SU-DHL-6 (cell line): Measurements from ENCODE around the gene HBG2.
"Not testable (repeated sequence)": the region's sequence is repeated elsewhere in the genome, so short reads cannot be mapped to it uniquely, and the experiment has no call there.

Experiments
- H2AFZ ChIP-seq: fragments of 200-600 bp; sonication (generic); 2 replicates; pipeline ENCODE4 v1.6.1; 2014; ENCODE audit warnings: low read depth, mild to moderate bottlenecking, moderate library complexity, mixed read lengths, antibody characterized with exemption, low read length; ENCODE audit not compliant: severe bottlenecking
- H3F3A ChIP-seq: fragments of 200-600 bp; shearing (Covaris generic); 2 replicates; pipeline ENCODE4 v1.6.0; 2016; ENCODE audit warnings: antibody characterized with exemption, mild to moderate bottlenecking; ENCODE audit not compliant: insufficient read depth
- H3K27ac ChIP-seq: fragments of 200-600 bp; sonication (generic); 2 replicates; pipeline ENCODE4 v1.5.1; 2016; ENCODE audit warnings: low read depth, mild to moderate bottlenecking, low read length, moderate library complexity, mixed read lengths
- H3K27me3 ChIP-seq: fragments of 200-600 bp; sonication (generic), shearing (Covaris generic); 2 replicates; pipeline ENCODE4 v1.6.0; 2014; ENCODE audit warnings: mild to moderate bottlenecking, low read length
- H3K36me3 ChIP-seq: fragments of 200-600 bp; sonication (generic); 2 replicates; pipeline ENCODE4 v1.6.1; 2014; ENCODE audit warnings: mild to moderate bottlenecking, low read length, mixed read lengths
- H3K4me2 ChIP-seq: fragments of 300-600, 200-600 bp; shearing (Covaris generic), sonication (generic); 2 replicates; pipeline ENCODE4 v1.6.0; 2014; ENCODE audit warnings: low read length, low read depth, mild to moderate bottlenecking; ENCODE audit not compliant: poor library complexity, severe bottlenecking
- H3K4me3 ChIP-seq: fragments of 200-600 bp; sonication (generic); 2 replicates; pipeline ENCODE4 v1.5.1; 2014; ENCODE audit warnings: antibody characterized with exemption, low read length, mild to moderate bottlenecking, mixed read lengths; ENCODE audit not compliant: insufficient read depth, poor library complexity, severe bottlenecking
- H3K79me2 ChIP-seq: fragments of 200-600 bp; sonication (generic); 2 replicates; pipeline ENCODE4 v1.6.1; 2014; ENCODE audit warnings: mild to moderate bottlenecking, low read length, moderate library complexity; ENCODE audit not compliant: insufficient read depth
- H3K9ac ChIP-seq: fragments of 200-600 bp; sonication (generic); 2 replicates; pipeline ENCODE4 v1.7.0; 2014; ENCODE audit warnings: mild to moderate bottlenecking, low read length
- H3K9me2 ChIP-seq: fragments of 200-600 bp; sonication (generic); replicated peaks from 2 replicates; pipeline ENCODE4 v1.6.1; 2014; ENCODE audit warnings: low read length; ENCODE audit not compliant: insufficient read depth
- H3K9me3 ChIP-seq: fragments of 200-600 bp; sonication (generic); 2 replicates; pipeline ENCODE4 v1.6.1; 2014; ENCODE audit warnings: low read length, mixed read lengths; ENCODE audit not compliant: insufficient read depth
- H4K20me1 ChIP-seq: fragments of 200-600 bp; sonication (generic); 2 replicates; pipeline ENCODE4 v1.6.1; 2014; ENCODE audit warnings: low read depth, mild to moderate bottlenecking, antibody characterized with exemption, low read length, moderate library complexity, mixed read lengths
- CTCF ChIP-seq: fragments of 200-600 bp; sonication (generic); IDR thresholded peaks from one replicate; pipeline ENCODE4 v1.5.1; 2017; ENCODE audit warnings: antibody characterized with exemption, mild to moderate bottlenecking, low read length, moderate library complexity; ENCODE audit not compliant: insufficient read depth, poor library complexity, severe bottlenecking
- EZH2phosphoT487 ChIP-seq: fragments of 200-600 bp; sonication (generic), shearing (Covaris generic); conservative IDR thresholded peaks from 2 replicates; pipeline ENCODE4 v1.6.1; 2018; ENCODE audit warnings: mild to moderate bottlenecking, antibody characterized with exemption, low read length, moderate library complexity, mixed read lengths

HBG2 gene

GRCh38 chr11:5300251-5300650 is 45.7 kb upstream of the HBG2 start:
- Histone ChIP-seq H3K9ac (no peak overlapping the region), H3K9me2 (no peaks in the 10 kb centered on the region), H3K4me3 (no peak overlapping the region), H2AFZ (no peak overlapping the region), H4K20me1 (no peaks in the 10 kb centered on the region), H3K27me3 (no peaks in the 10 kb centered on the region), H3K9me3 (no peaks in the 10 kb centered on the region), H3F3A (no peaks in the 10 kb centered on the region), H3K27ac (no peak overlapping the region), H3K79me2 (no peaks in the 10 kb centered on the region), H3K4me2 (no peak overlapping the region), H3K36me3 (no peaks in the 10 kb centered on the region)
- TF ChIP-seq EZH2phosphoT487 (no peak), CTCF (no peak)

- Histone ChIP-seq H3K27ac (no peak overlapping the region), H3K4me2 (no peak overlapping the region), H3K4me3 (no peak overlapping the region), H3K9ac (no peak overlapping the region), H3K9me2 (no peaks in the 10 kb centered on the region), H3K36me3 (no peaks in the 10 kb centered on the region), H2AFZ (no peak overlapping the region), H3K27me3 (no peaks in the 10 kb centered on the region), H4K20me1 (no peaks in the 10 kb centered on the region), H3F3A (no peaks in the 10 kb centered on the region), H3K79me2 (no peaks in the 10 kb centered on the region), H3K9me3 (no peaks in the 10 kb centered on the region)
- TF ChIP-seq EZH2phosphoT487, result no peak
- no peak for TF ChIP-seq CTCF
Observed at GRCh38 chr11:5298451-5298850, 43.9 kb upstream of the HBG2 start.

- Histone ChIP-seq H3F3A (no peaks in the 10 kb centered on the region), H4K20me1 (no peaks in the 10 kb centered on the region), H3K4me3 (no peak overlapping the region), H3K9me3 (no peaks in the 10 kb centered on the region), H3K36me3 (no peaks in the 10 kb centered on the region), H2AFZ (no peak overlapping the region), H3K27me3 (no peaks in the 10 kb centered on the region), H3K27ac (no peak overlapping the region), H3K79me2 (no peaks in the 10 kb centered on the region), H3K9ac (no peak overlapping the region), H3K4me2 (no peak overlapping the region), H3K9me2 (no peaks in the 10 kb centered on the region)
- no peak for TF ChIP-seq EZH2phosphoT487
- TF ChIP-seq CTCF, result no peak
Observed at GRCh38 chr11:5297721-5298323, 43.2 kb upstream of the HBG2 start.

- H3K79me2 ChIP-seq, H3K4me2 ChIP-seq, H4K20me1 ChIP-seq, H3K4me3 ChIP-seq, H3K9ac ChIP-seq, H3K9me3 ChIP-seq, H3F3A ChIP-seq, H3K36me3 ChIP-seq, H2AFZ ChIP-seq, H3K27ac ChIP-seq, H3K27me3 ChIP-seq, H3K9me2 ChIP-seq: not testable (repeated sequence)
Observed at GRCh38 chr11:5294342-5294995, 39.9 kb upstream of the HBG2 start.
